Mesendoderm (in vitro differentiated cells): Measurements from ENCODE around the gene CALN1.

Source experiments
- DNase-seq: peaks from one replicate; pipeline ENCODE4 v3.0.0; 2013
- H2AK5ac ChIP-seq: 2 replicates; pipeline ENCODE4 v1.6.1; 2013; ENCODE audit warnings: low read length, inconsistent platforms
- H2BK120ac ChIP-seq: 2 replicates; pipeline ENCODE4 v1.6.1; 2013; ENCODE audit warnings: low read depth, mild to moderate bottlenecking, low read length, moderate library complexity, mixed read lengths
- H2BK15ac ChIP-seq: replicated peaks from 2 replicates; pipeline ENCODE4 v1.6.1; 2013; ENCODE audit warnings: low read depth, mild to moderate bottlenecking, moderate library complexity
- H2BK5ac ChIP-seq: 2 replicates; pipeline ENCODE4 v1.6.1; 2013; ENCODE audit warnings: low read length, inconsistent platforms
- H3K18ac ChIP-seq: 2 replicates; pipeline ENCODE4 v1.6.1; 2013; ENCODE audit warnings: mild to moderate bottlenecking, low read length, mixed read lengths
- H3K23ac ChIP-seq: one replicate; pipeline ENCODE4 v1.6.1; 2013; ENCODE audit warnings: low read length
- H3K27ac ChIP-seq: 2 replicates; pipeline ENCODE4 v1.5.1; 2013; ENCODE audit warnings: low read depth, mild to moderate bottlenecking, inconsistent platforms, low read length, moderate library complexity
- H3K27me3 ChIP-seq: 2 replicates; pipeline ENCODE4 v1.6.1; 2013; ENCODE audit warnings: low read length, control low read depth, mild to moderate bottlenecking, inconsistent platforms; ENCODE audit not compliant: insufficient read depth, poor library complexity
- H3K36me3 ChIP-seq: 2 replicates; pipeline ENCODE4 v1.6.1; 2013; ENCODE audit warnings: low read length, inconsistent platforms; ENCODE audit not compliant: control insufficient read depth, insufficient read depth
- H3K4ac ChIP-seq: one replicate; pipeline ENCODE4 v1.6.1; 2013; ENCODE audit warnings: low read depth, mild to moderate bottlenecking, low read length, moderate library complexity
- H3K4me1 ChIP-seq: 2 replicates; pipeline ENCODE4 v1.6.1; 2013; ENCODE audit warnings: low read depth, low read length, inconsistent platforms; ENCODE audit not compliant: control insufficient read depth
- H3K4me2 ChIP-seq: 2 replicates; pipeline ENCODE4 v1.6.1; 2013; ENCODE audit warnings: low read length
- H3K4me3 ChIP-seq: 2 replicates; pipeline ENCODE4 v1.5.1; 2013; ENCODE audit warnings: mild to moderate bottlenecking, low read length
- H3K56ac ChIP-seq: one replicate; pipeline ENCODE4 v1.6.1; 2013; ENCODE audit warnings: low read length
- H3K79me1 ChIP-seq: 2 replicates; pipeline ENCODE4 v1.6.1; 2013; ENCODE audit warnings: low read length, inconsistent platforms
- H3K79me2 ChIP-seq: 2 replicates; pipeline ENCODE4 v1.6.1; 2013; ENCODE audit warnings: mild to moderate bottlenecking, low read length; ENCODE audit not compliant: control insufficient read depth, insufficient read depth
- H3K9ac ChIP-seq: 2 replicates; pipeline ENCODE4 v1.6.1; 2013; ENCODE audit warnings: low read length, inconsistent platforms
- H4K5ac ChIP-seq: one replicate; pipeline ENCODE4 v1.6.1; 2013; ENCODE audit warnings: low read length
- H4K8ac ChIP-seq: one replicate; pipeline ENCODE4 v1.6.1; 2013; ENCODE audit warnings: low read depth, mild to moderate bottlenecking, control low read depth, low read length, moderate library complexity
- whole genome bisulfite sequencing: extraction: QIAGEN DNeasy Blood & Tissue Kit; methylation state at CpG from one replicate; pipeline ENCODE4 v1.1.7; 2013; ENCODE audit warnings: low lambda C conversion rate, missing lambda C conversion rate; ENCODE audit not compliant: insufficient coverage; ENCODE audit errors: extremely low coverage; 5-methylcytosine and 5-hydroxymethylcytosine counted together

Gene CALN1

DNA sequence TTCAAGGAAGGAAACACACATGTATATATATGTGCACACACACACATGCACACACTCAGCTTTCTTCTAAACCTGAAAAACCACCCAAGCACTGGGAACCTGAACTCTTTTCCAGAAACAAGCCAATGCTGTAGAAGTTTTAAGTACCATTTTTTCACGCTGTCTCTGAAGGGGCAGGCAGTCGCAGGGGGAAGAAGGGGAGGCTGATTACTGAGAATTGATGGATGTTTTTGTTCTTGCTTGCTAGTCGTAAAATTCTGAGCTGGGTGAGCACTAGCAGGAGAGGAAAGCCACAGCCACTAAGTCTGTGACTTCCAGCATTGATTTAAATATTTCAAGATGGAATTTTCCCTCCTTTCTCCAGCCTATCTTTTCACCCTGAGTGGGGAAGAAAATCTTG is 391.8 kb downstream of the CALN1 start:
- no peak overlapping the region for H2BK120ac ChIP-seq
- H3K9ac ChIP-seq, result no peak overlapping the region
- no peak overlapping the region for H3K4ac ChIP-seq
- H3K27me3 ChIP-seq, result no peaks in the 10 kb centered on the region
- no CpG with 5 or more reads among the region's 3 CpGs for WGBS
- H2BK5ac ChIP-seq, result no peak overlapping the region
- H4K5ac ChIP-seq, result no peak overlapping the region
- no peak overlapping the region for H3K23ac ChIP-seq
- no peak overlapping the region for H3K18ac ChIP-seq
- H4K8ac ChIP-seq, result no peak overlapping the region
- no peaks in the 10 kb centered on the region for H3K79me1 ChIP-seq
- no peaks in the 10 kb centered on the region for H3K79me2 ChIP-seq
- no peak overlapping the region for H3K4me3 ChIP-seq
- H3K4me2 ChIP-seq, result no peak overlapping the region
- H3K4me1 ChIP-seq, result no peaks in the 10 kb centered on the region
- no peak overlapping the region for H3K27ac ChIP-seq
- no peaks in the 10 kb centered on the region for H3K36me3 ChIP-seq
- no peak overlapping the region for H3K56ac ChIP-seq
- no peak overlapping the region for H2BK15ac ChIP-seq
- no peak overlapping the region for H2AK5ac ChIP-seq
- DNase-seq, result no peak

DNA sequence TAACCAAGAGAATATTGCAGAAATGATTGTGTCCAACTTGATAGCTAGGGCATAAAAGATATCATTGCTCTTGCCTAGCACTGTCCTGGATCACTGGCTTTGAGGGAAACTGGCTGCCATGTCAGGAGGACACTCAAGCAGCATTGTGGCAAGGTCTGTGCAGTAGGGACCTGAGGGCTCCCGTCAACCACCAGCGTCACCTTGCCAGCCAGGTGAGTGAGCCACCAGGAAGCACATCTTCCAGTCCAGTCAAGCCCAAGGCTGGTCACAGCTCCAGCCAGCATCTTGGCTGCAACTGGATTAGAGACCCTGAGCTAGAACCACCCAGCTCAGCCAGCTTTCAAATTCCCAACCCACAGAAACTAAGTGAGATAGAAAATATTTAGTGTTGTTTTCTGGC is 392.7 kb downstream of the CALN1 start:
- no CpG with 5 or more reads among the region's 2 CpGs for WGBS

DNA sequence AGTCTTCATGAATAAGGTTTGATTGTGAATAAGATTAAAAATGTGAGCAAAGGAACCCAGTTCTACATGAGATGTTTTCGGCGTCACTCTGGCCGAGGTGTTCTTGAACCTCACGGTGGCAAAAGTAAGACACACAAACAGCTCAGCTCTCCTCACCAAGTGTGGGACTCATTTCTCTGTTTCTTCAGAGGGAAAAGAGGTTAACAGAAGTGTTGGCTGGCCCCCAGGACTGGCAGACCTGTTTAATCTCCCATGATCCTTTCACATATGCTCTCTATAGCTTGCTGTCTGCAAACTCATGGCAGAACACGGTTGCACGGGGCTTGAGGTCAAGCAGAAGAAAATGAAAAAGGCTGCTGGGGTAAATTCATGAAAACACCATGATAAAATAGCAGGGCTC is 394.4 kb downstream of the CALN1 start:
- Histone ChIP-seq H3K79me1 (no peaks in the 10 kb centered on the region), H3K18ac (no peak overlapping the region), H2AK5ac (no peak overlapping the region), H2BK5ac (no peak overlapping the region), H3K4me1 (no peaks in the 10 kb centered on the region), H3K23ac (no peak overlapping the region), H3K4ac (no peak overlapping the region), H3K4me3 (no peak overlapping the region), H4K8ac (no peak overlapping the region), H3K9ac (no peak overlapping the region), H4K5ac (no peak overlapping the region), H3K27me3 (no peaks in the 10 kb centered on the region), H2BK120ac (no peak overlapping the region), H3K36me3 (no peaks in the 10 kb centered on the region), H3K79me2 (no peaks in the 10 kb centered on the region), H3K56ac (no peak overlapping the region), H3K4me2 (no peak overlapping the region), H3K27ac (no peak overlapping the region), H2BK15ac (no peak overlapping the region)
- no peak for DNase-seq
- no CpG with 5 or more reads among the region's 6 CpGs for WGBS

More for the DNA sequence above, 392.7 kb downstream of the CALN1 start:
- Histone ChIP-seq H3K4me1 (no peaks in the 10 kb centered on the region), H4K5ac (no peak overlapping the region), H3K27ac (no peak overlapping the region), H3K18ac (no peak overlapping the region), H2AK5ac (no peak overlapping the region), H3K23ac (no peak overlapping the region), H3K4me2 (no peak overlapping the region), H2BK120ac (no peak overlapping the region), H3K36me3 (no peaks in the 10 kb centered on the region), H3K79me2 (no peaks in the 10 kb centered on the region), H4K8ac (no peak overlapping the region), H3K56ac (no peak overlapping the region), H3K9ac (no peak overlapping the region), H2BK15ac (no peak overlapping the region), H3K27me3 (no peaks in the 10 kb centered on the region), H3K79me1 (no peaks in the 10 kb centered on the region), H3K4me3 (no peak overlapping the region), H2BK5ac (no peak overlapping the region), H3K4ac (no peak overlapping the region)
- no peak for DNase-seq

DNA sequence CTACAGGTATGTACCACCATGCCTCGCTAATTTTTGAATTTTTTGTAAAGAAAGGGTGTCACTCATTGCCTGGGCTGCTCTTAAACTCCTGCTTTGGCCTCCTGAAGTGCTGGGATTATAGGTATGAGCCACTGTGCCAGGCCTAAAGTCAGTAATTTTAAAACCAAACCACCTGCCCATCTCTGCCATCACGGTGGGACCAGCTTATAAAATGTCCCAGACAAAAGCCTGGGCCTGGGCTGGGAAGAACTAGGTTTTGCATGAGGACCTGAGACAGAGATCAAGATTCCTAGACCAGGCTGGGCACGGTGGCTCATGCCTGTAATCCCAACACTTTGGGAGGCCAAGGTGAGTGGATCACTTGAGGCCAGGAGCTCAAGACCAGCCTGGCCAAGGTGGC is 395.6 kb downstream of the CALN1 start:
- WGBS, result no CpG with 5 or more reads among the region's 3 CpGs
- no peak overlapping the region for H2AK5ac ChIP-seq
- no peaks in the 10 kb centered on the region for H3K79me2 ChIP-seq
- no peak overlapping the region for H2BK5ac ChIP-seq
- H3K27me3 ChIP-seq, result no peaks in the 10 kb centered on the region
- H3K4ac ChIP-seq, result no peak overlapping the region
- no peaks in the 10 kb centered on the region for H3K36me3 ChIP-seq
- no peak overlapping the region for H3K4me3 ChIP-seq
- H4K5ac ChIP-seq, result no peak overlapping the region
- no peak overlapping the region for H3K18ac ChIP-seq
- H2BK120ac ChIP-seq, result no peak overlapping the region
- no peak overlapping the region for H3K56ac ChIP-seq
- H4K8ac ChIP-seq, result no peak overlapping the region
- H3K27ac ChIP-seq, result no peak overlapping the region
- no peak for DNase-seq
- no peak overlapping the region for H2BK15ac ChIP-seq
- H3K4me1 ChIP-seq, result no peaks in the 10 kb centered on the region
- H3K23ac ChIP-seq, result no peak overlapping the region
- no peak overlapping the region for H3K4me2 ChIP-seq
- H3K9ac ChIP-seq, result no peak overlapping the region
- H3K79me1 ChIP-seq, result no peaks in the 10 kb centered on the region

DNA sequence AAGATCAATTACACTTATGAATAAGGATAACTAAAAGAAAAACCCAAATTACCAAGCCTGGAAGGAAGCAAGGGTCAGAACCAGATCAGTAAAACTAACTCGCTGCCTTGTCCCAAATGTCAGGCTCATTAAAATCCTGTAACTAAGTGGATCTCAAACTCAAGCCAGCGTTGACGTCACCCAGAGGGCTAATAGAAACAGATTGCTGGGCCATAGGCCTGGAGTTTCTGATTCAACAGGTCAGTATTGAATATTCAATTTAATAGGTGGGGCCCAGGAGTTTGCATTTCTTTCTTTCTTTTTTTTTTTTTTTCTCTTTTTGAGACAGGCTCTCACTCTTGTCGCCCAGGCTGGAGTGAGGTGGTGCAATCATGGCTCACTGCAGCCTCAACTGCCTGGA is 397.0 kb downstream of the CALN1 start:
- Histone ChIP-seq H3K56ac (no peak overlapping the region), H3K27me3 (no peaks in the 10 kb centered on the region), H3K4me3 (no peak overlapping the region), H4K8ac (no peak overlapping the region), H3K4ac (no peak overlapping the region), H3K23ac (no peak overlapping the region), H2BK5ac (no peak overlapping the region), H2BK120ac (no peak overlapping the region), H3K27ac (no peak overlapping the region), H2AK5ac (no peak overlapping the region), H4K5ac (no peak overlapping the region), H3K9ac (no peak overlapping the region), H3K4me2 (no peak overlapping the region), H3K4me1 (no peaks in the 10 kb centered on the region), H2BK15ac (no peak overlapping the region), H3K79me1 (no peaks in the 10 kb centered on the region), H3K18ac (no peak overlapping the region), H3K36me3 (no peaks in the 10 kb centered on the region), H3K79me2 (no peaks in the 10 kb centered on the region)
- WGBS, result no CpG with 5 or more reads among the region's 4 CpGs
- no peak for DNase-seq

DNA sequence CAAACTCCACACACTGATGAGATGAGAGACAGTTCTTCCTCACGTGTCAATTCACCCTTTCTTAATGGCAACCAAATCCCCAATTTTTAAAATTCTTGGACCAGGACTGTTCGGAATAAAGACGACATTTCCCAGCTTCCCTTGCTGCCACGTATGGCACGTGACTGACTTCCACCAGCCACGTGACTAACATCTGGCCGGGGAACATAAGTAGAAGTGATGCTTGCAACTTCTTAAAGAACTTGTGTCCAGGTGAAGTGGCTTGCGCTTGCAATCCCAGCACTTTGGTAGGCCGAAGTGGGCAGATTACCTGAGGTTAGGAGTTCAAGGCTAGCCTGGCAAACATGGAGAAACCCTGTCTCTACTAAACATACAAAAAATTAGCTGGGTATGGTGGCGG is 405.1 kb downstream of the CALN1 start:
- Histone ChIP-seq H4K5ac (no peak overlapping the region), H3K18ac (no peak overlapping the region), H2BK5ac (no peak overlapping the region), H3K4me1 (no peaks in the 10 kb centered on the region), H3K23ac (no peak overlapping the region), H3K79me2 (no peaks in the 10 kb centered on the region), H3K27me3 (no peaks in the 10 kb centered on the region), H3K4me3 (no peak overlapping the region), H2BK120ac (no peak overlapping the region), H3K79me1 (no peaks in the 10 kb centered on the region), H2BK15ac (no peak overlapping the region), H3K4me2 (no peak overlapping the region), H2AK5ac (no peak overlapping the region), H3K56ac (no peak overlapping the region), H3K9ac (no peak overlapping the region), H4K8ac (no peak overlapping the region), H3K36me3 (no peaks in the 10 kb centered on the region), H3K27ac (no peak overlapping the region), H3K4ac (no peak overlapping the region)
- DNase-seq, result no peak
- no CpG with 5 or more reads among the region's 10 CpGs for WGBS
